ENCODE results near the gene ABLIM3.

DNA sequence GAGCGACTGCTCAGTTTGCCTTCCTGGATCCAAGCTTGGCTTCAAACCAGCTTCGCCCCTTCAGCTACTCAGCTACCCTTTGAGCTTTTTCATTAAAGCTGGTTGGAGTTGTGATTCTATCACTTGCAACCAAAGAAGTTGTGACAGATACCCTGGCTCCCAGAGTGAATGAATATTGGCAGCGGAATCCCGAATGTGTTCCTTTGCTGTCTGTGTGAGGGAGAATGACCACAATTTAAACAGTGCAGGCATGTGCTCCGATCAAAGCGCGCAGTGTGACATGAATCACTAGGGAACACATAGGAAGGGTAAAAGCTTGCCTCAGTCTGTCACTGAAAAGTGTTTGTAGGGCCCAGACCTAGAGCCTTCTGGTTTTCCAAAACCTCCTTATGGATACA lies 123.8 kb downstream of the ABLIM3 start:
- TF ChIP-seq, protein P1, sequence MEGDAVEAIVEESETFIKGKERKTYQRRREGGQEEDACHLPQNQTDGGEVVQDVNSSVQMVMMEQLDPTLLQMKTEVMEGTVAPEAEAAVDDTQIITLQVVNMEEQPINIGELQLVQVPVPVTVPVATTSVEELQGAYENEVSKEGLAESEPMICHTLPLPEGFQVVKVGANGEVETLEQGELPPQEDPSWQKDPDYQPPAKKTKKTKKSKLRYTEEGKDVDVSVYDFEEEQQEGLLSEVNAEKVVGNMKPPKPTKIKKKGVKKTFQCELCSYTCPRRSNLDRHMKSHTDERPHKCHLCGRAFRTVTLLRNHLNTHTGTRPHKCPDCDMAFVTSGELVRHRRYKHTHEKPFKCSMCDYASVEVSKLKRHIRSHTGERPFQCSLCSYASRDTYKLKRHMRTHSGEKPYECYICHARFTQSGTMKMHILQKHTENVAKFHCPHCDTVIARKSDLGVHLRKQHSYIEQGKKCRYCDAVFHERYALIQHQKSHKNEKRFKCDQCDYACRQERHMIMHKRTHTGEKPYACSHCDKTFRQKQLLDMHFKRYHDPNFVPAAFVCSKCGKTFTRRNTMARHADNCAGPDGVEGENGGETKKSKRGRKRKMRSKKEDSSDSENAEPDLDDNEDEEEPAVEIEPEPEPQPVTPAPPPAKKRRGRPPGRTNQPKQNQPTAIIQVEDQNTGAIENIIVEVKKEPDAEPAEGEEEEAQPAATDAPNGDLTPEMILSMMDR (optimal IDR thresholded peaks at IDR 0.05 in 1 of 3, IDR thresholded peaks at IDR 0.05 in 1 of 3, conservative IDR thresholded peaks at IDR 0.05 in 1 of 3; ENCODE audit: extremely low read depth in 1 of 3, insufficient read depth in 2 of 3, low read length in 3 of 3) = no peak
- TF ChIP-seq EZH2 (IDR thresholded peaks at IDR 0.05; ENCODE audit: low read length) = no peak
